BJ (cell line): ENCODE data around the gene FAM83C. TPM values are rescaled to one million over a fixed set of nuclear protein-coding genes. Genes with fewer than 3 reads are reported as not detected.
"Not testable (repeated sequence)": the region's sequence is repeated elsewhere in the genome, so short reads cannot be mapped to it uniquely, and the experiment has no call there.

ENCODE experiments used
- CTCF ChIA-PET: fragments of 350-600 bp; formaldehyde crosslinking; extraction: SDS; loops from one replicate; lab custom pipeline; 2021; ENCODE audit warnings: antibody characterized with exemption, inconsistent platforms; lab: Yijun Ruan, JAX
- POLR2A ChIA-PET: fragments of 300-600 bp; sonication (Branson Sonifier 250); formaldehyde crosslinking; extraction: SDS; loops from one replicate; lab custom pipeline; 2021; ENCODE audit warnings: antibody characterized with exemption; lab: Charles Lee
- DNase-seq: peaks from one replicate; pipeline ENCODE4 v3.0.0-alpha.2; 2011; ENCODE audit warnings: low read depth
- H3K27me3 ChIP-seq: 2 replicates; pipeline ENCODE4 v1.6.0; 2011; ENCODE audit warnings: low read length; ENCODE audit not compliant: control insufficient read depth, insufficient read depth
- H3K36me3 ChIP-seq: 2 replicates; pipeline ENCODE4 v1.5.1; 2011; ENCODE audit warnings: low read length; ENCODE audit not compliant: control insufficient read depth, insufficient read depth
- H3K4me3 ChIP-seq: 2 replicates; pipeline ENCODE4 v1.5.1; 2011; ENCODE audit warnings: low read depth, mild to moderate bottlenecking, control low read depth, low read length
- CTCF ChIP-seq: IDR thresholded peaks from 2 replicates; pipeline ENCODE4 v1.5.1; 2011; ENCODE audit warnings: low read depth, mild to moderate bottlenecking, control low read depth, inconsistent platforms, low read length, moderate library complexity; ENCODE audit not compliant: insufficient read depth
- polyA plus RNA-seq: library from polyadenylated mRNA; depleted of rRNA; stranded (reverse); fragments of >200 nt; gene quantifications from 2 replicates; pipeline ENCODE4 v1.2.3, GENCODE V29; 2011

Gene FAM83C
- polyA plus RNA-seq, 1 experiment: not detected

- no peaks in the 10 kb centered on the region for H3K27me3 ChIP-seq
- no peak for TF ChIP-seq CTCF
- no peak overlapping the region for H3K4me3 ChIP-seq
- H3K36me3 ChIP-seq: peaks cover 7% of the 10 kb centered on the region
- no peak for DNase-seq
- ChIA-PET CTCF (interaction anchor here (0.7 to 2.7 kb wide), 9 partner anchors 12 to 251 kb away, joined by 3 to 13 read pairs (median 3); partner anchors contain the start of genes EDEM2, EIF6 and MMP24), POLR2A (interaction anchor here (0.6 kb wide), 3 partner anchors 10 to 278 kb away, joined by 4 to 7 read pairs (median 5); no protein-coding TSS in a partner anchor)
Observed at GRCh38 chr20:35263532-35264341, 28.5 kb downstream of the FAM83C start.

- DNase-seq: peak; percentile 22
- H3K36me3 ChIP-seq, H3K4me3 ChIP-seq, H3K27me3 ChIP-seq: not testable (repeated sequence)
- POLR2A ChIA-PET: interaction anchor here (0.6 kb wide), 3 partner anchors 10 to 279 kb away, joined by 4 to 7 read pairs (median 5); no protein-coding TSS in a partner anchor
- CTCF ChIA-PET: interaction anchor here (0.7 to 1.1 kb wide), 3 partner anchors 21 to 184 kb away, joined by 3 to 4 read pairs (median 3); partner anchors contain the start of gene EIF6
- peak; percentile 25; the same call in 1 of the 2 replicates for TF ChIP-seq CTCF
Observed at GRCh38 chr20:35262731-35263531, 29.3 kb downstream of the FAM83C start.

GRCh38 chr20:35262321-35262720 lies 29.9 kb downstream of the FAM83C start:
- CTCF ChIA-PET, H3K36me3 ChIP-seq, H3K27me3 ChIP-seq, DNase-seq, POLR2A ChIA-PET, H3K4me3 ChIP-seq: not testable (repeated sequence)

- Histone ChIP-seq H3K27me3 (no peaks in the 10 kb centered on the region), H3K36me3 (peaks cover 4% of the 10 kb centered on the region; the same call in 1 of the 2 replicates), H3K4me3 (no peak overlapping the region)
- CTCF ChIA-PET: interaction anchor here (1.1 kb wide), 1 partner anchor 52 kb away, joined by 3 read pairs; no protein-coding TSS in a partner anchor
- POLR2A ChIA-PET: no interaction called here
- DNase-seq: no peak
- no peak for TF ChIP-seq CTCF
Observed at GRCh38 chr20:35260426-35260825, 31.8 kb downstream of the FAM83C start.

- H3K36me3 ChIP-seq: peaks cover 4% of the 10 kb centered on the region; the same call in 1 of the 2 replicates
- DNase-seq: no peak
- no peak for TF ChIP-seq CTCF
- ChIA-PET POLR2A (no interaction called here), CTCF (no interaction called here)
- no peak overlapping the region for H3K4me3 ChIP-seq
- H3K27me3 ChIP-seq: no peaks in the 10 kb centered on the region
Observed at GRCh38 chr20:35257175-35257909, 34.9 kb downstream of the FAM83C start.
